ENCODE results near the gene FSD1.

DNA sequence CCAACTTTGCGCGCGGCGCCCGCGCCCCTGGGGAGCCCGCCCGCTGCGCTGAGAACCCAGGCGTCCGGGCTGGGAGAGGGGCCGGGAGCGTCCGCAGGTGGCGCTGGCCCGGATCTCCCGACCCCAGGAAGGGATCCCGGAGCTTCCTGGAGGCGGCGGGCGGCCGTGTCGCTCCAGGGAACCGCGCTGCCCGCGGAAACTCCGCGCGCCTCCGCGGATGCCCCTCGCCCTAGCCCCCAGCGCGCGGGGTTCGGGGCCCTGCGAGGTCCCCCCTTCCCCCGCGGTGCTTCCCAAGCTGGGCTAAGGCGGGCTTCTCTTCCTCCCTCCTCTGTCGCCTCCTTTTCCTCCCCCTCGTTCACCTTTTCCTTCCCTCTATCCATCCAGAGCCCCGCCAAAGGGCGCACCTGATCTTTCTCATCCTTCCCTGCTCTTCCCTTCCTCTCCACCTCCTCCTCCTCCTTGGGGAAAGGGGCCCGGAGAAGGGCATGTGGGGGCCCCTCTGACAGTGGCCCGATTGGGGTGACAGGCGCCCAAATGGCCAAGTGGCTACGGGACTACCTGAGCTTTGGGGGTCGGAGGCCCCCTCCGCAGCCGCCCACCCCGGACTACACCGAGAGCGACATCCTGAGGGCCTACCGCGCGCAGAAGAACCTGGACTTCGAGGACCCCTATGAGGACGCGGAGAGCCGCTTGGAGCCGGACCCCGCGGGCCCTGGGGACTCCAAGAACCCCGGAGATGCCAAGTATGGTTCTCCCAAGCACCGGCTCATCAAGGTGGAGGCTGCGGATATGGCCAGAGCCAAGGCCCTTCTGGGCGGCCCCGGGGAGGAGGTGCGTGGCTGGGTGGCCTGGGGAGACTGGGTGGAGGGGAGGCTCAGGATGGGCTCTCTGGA is 24.6 kb upstream of the FSD1 start:
- no peak for TF ChIP-seq POLR2A (IDR thresholded peaks at IDR 0.05)
- TF ChIP-seq CTCF (IDR thresholded peaks at IDR 0.05) = no peak

Measured in right lobe of liver (tissue), 4 donors.